Liver (tissue), 9 donors: ENCODE data around the gene SLC36A4. TPM values are rescaled to one million over a fixed set of nuclear protein-coding genes. Genes with fewer than 3 reads are reported as not detected.

Experiments
- DNase-seq: peaks from one replicate; pipeline ENCODE4 v3.0.0-alpha.2; 2017; ENCODE audit warnings: low spot score
- H3K27ac ChIP-seq, 2 donors: one replicate each; pipeline ENCODE4 v1.7.0; 2013; ENCODE audit warnings: inconsistent platforms in 2 of 2, low read length in 2 of 2, control low read depth in 1 of 2, low read depth in 1 of 2, mild to moderate bottlenecking in 1 of 2
- H3K27me3 ChIP-seq, 4 donors: one replicate each; pipeline versions ENCODE4 v1.6.1 to v1.7.0; 2013; ENCODE audit warnings: low read length in 3 of 4, inconsistent platforms in 1 of 4, mild to moderate bottlenecking in 1 of 4, moderate library complexity in 1 of 4; ENCODE audit not compliant: control insufficient read depth in 4 of 4, insufficient read depth in 4 of 4
- H3K36me3 ChIP-seq, 4 donors: one replicate each; pipeline versions ENCODE4 v1.6.1 to v1.7.0; 2013; ENCODE audit warnings: low read length in 3 of 4, mild to moderate bottlenecking in 3 of 4, low read depth in 1 of 4, moderate library complexity in 1 of 4; ENCODE audit not compliant: control insufficient read depth in 4 of 4, insufficient read depth in 3 of 4
- H3K4me1 ChIP-seq, 4 donors: one replicate each; pipeline versions ENCODE4 v1.6.1 to v1.7.0; 2013; ENCODE audit warnings: low read length in 3 of 4, mild to moderate bottlenecking in 3 of 4, moderate library complexity in 1 of 4; ENCODE audit not compliant: control insufficient read depth in 4 of 4, insufficient read depth in 4 of 4
- H3K4me3 ChIP-seq, 3 donors: one replicate each; pipeline versions ENCODE4 v1.6.1 to v1.7.0; 2013; ENCODE audit warnings: low read length in 3 of 3, control low read depth in 1 of 3, low read depth in 1 of 3, mild to moderate bottlenecking in 1 of 3
- H3K9ac ChIP-seq, 2 donors: one replicate each; pipeline ENCODE4 v1.7.0; 2013; ENCODE audit warnings: low read length in 2 of 2, mild to moderate bottlenecking in 2 of 2, moderate library complexity in 2 of 2, control low read depth in 1 of 2, low read depth in 1 of 2
- H3K9me3 ChIP-seq, 4 donors: one replicate each; pipeline versions ENCODE4 v1.6.1 to v1.7.0; 2013; ENCODE audit warnings: low read length in 3 of 4; ENCODE audit not compliant: control insufficient read depth in 4 of 4
- ATF3 ChIP-seq: IDR thresholded peaks from 2 replicates; pipeline ENCODE4 v1.6.1; 2016; ENCODE audit warnings: antibody characterized with exemption
- CTCF ChIP-seq: fragments of 150-350 bp; IDR thresholded peaks from 2 replicates; pipeline ENCODE4 v1.5.1; 2017; ENCODE audit warnings: improper control_type of control experiment, low read depth, low read length; ENCODE audit not compliant: missing input control
- EGR1 ChIP-seq, 2 donors: IDR thresholded peaks; 2 replicates each; pipeline ENCODE4 v1.6.1; 2016 to 2018; ENCODE audit warnings: antibody characterized with exemption in 2 of 2, low read depth in 2 of 2
- FOXA2 ChIP-seq: IDR thresholded peaks from 2 replicates; pipeline ENCODE4 v1.6.1; 2016; ENCODE audit warnings: antibody characterized with exemption
- GABPA ChIP-seq, 2 donors: IDR thresholded peaks in 1 of 2; conservative IDR thresholded peaks in 1 of 2; 2 replicates each; pipeline ENCODE4 v1.6.1; 2016; ENCODE audit warnings: antibody characterized with exemption in 2 of 2, mild to moderate bottlenecking in 1 of 2, moderate library complexity in 1 of 2
- HNF4A ChIP-seq, 2 donors: conservative IDR thresholded peaks; 2 replicates each; pipeline ENCODE4 v1.6.1; 2016; ENCODE audit warnings: antibody characterized with exemption in 2 of 2, mild to moderate bottlenecking in 2 of 2
- HNF4G ChIP-seq: IDR thresholded peaks from 2 replicates; pipeline ENCODE4 v1.6.1; 2016; ENCODE audit warnings: antibody characterized with exemption
- JUND ChIP-seq, 2 donors: IDR thresholded peaks; 2 replicates each; pipeline ENCODE4 v1.6.1; 2016; ENCODE audit warnings: antibody characterized with exemption in 2 of 2
- MAX ChIP-seq: IDR thresholded peaks from 2 replicates; pipeline ENCODE4 v1.6.1; 2016; ENCODE audit warnings: antibody characterized with exemption
- NR2F2 ChIP-seq: IDR thresholded peaks from 2 replicates; pipeline ENCODE4 v1.6.1; 2016; ENCODE audit warnings: antibody characterized with exemption
- RAD21 ChIP-seq, 2 donors: IDR thresholded peaks; 2 replicates each; pipeline ENCODE4 v1.6.1; 2016; ENCODE audit warnings: antibody characterized with exemption in 2 of 2, mild to moderate bottlenecking in 2 of 2
- REST ChIP-seq: IDR thresholded peaks from 2 replicates; pipeline ENCODE4 v1.6.1; 2016; ENCODE audit warnings: antibody characterized with exemption, mild to moderate bottlenecking
- RXRA ChIP-seq, 2 donors: IDR thresholded peaks; 2 replicates each; pipeline ENCODE4 v1.6.1; 2017 to 2018; ENCODE audit warnings: antibody characterized with exemption in 2 of 2, mild to moderate bottlenecking in 1 of 2
- SP1 ChIP-seq: IDR thresholded peaks from 2 replicates; pipeline ENCODE4 v1.6.1; 2018; ENCODE audit warnings: antibody characterized with exemption, mild to moderate bottlenecking
- TAF1 ChIP-seq: conservative IDR thresholded peaks from 2 replicates; pipeline ENCODE4 v1.6.1; 2016; ENCODE audit warnings: antibody characterized with exemption, mild to moderate bottlenecking
- YY1 ChIP-seq: IDR thresholded peaks from 2 replicates; pipeline ENCODE4 v1.6.1; 2016; ENCODE audit warnings: antibody characterized with exemption, mild to moderate bottlenecking
- ZBTB33 ChIP-seq: IDR thresholded peaks from 2 replicates; pipeline ENCODE4 v1.6.1; 2016; ENCODE audit warnings: antibody characterized with exemption
- WGBS: extraction: QIAGEN DNeasy Blood & Tissue Kit; methylation state at CpG from one replicate; pipeline ENCODE4 v1.1.7; 2013; 5-methylcytosine and 5-hydroxymethylcytosine counted together
- polyA plus RNA-seq, 2 donors: library from polyadenylated mRNA; stranded (reverse) in 1 of 2; unstranded in 1 of 2; fragments of 200-250 nt in 1 of 2; fragments of >200 nt in 1 of 2; fragmentation: Nextera tagmentation in 1 of 2; extraction: Ambion mirVana in 1 of 2; gene quantifications; one replicate each; pipeline versions ENCODE4 v1.2.1 to v1.2.3, GENCODE V29; 2013 to 2015
- total RNA-seq, 2 donors: library from RNA; depleted of rRNA; stranded (reverse); fragments of >200 nt; gene quantifications; one replicate each; pipeline ENCODE4 v1.2.3, GENCODE V29; 2014
- donor health status: healthy.
- donor health status: healthy.
- donor health status: healthy.
- donor health status: healthy.
- donor health status: healthy.

Gene SLC36A4
- total and polyA plus RNA-seq, 4 donors: 6.4 to 11.7 (median 7.4) TPM

GRCh38 chr11:93155738-93156137, 42.1 kb downstream of the SLC36A4 start:
- Histone ChIP-seq H3K27ac (no peak overlapping the region), H3K9me3 (no peaks in the 10 kb centered on the region), H3K4me1 (no peaks in the 10 kb centered on the region), H3K9ac (no peak overlapping the region), H3K4me3 (no peak overlapping the region), H3K27me3 (no peaks in the 10 kb centered on the region), H3K36me3 (peaks cover 0 to 3% (median 0%) of the 10 kb centered on the region in 4 donors)
- DNase-seq: no peak
- 99% methylated on average over 3 of the region's 3 CpGs for WGBS
- TF ChIP-seq YY1: no peak
- TF ChIP-seq EGR1 (IDR thresholded peaks at IDR 0.05; ENCODE audit: low read depth in 2 of 2): no peak
- no peak for TF ChIP-seq ATF3
- TF ChIP-seq RXRA (IDR thresholded peaks at IDR 0.05): no peak
- no peak for TF ChIP-seq MAX

GRCh38 chr11:93145390-93145915, 52.3 kb downstream of the SLC36A4 start:
- WGBS: 91% methylated on average over 6 of the region's 6 CpGs
- DNase-seq: no peak
- Histone ChIP-seq H3K4me3 (no peak overlapping the region), H3K4me1 (no peaks in the 10 kb centered on the region), H3K27ac (no peak overlapping the region), H3K9me3 (no peaks in the 10 kb centered on the region), H3K9ac (no peak overlapping the region), H3K36me3 (peaks cover 0 to 2% (median 0%) of the 10 kb centered on the region in 4 donors), H3K27me3 (no peaks in the 10 kb centered on the region)
- TF ChIP-seq ATF3 (no peak), YY1 (no peak), ZBTB33 (no peak), CTCF (no peak), RXRA (IDR thresholded peaks at IDR 0.05) (no peak), FOXA2 (no peak), JUND (IDR thresholded peaks at IDR 0.05) (no peak), TAF1 (no peak), NR2F2 (no peak), GABPA (IDR thresholded peaks at IDR 0.05 in 1 of 2, conservative IDR thresholded peaks at IDR 0.05 in 1 of 2) (no peak), SP1 (no peak), RAD21 (IDR thresholded peaks at IDR 0.05) (no peak), EGR1 (IDR thresholded peaks at IDR 0.05; ENCODE audit: low read depth in 2 of 2) (no peak), HNF4A (conservative IDR thresholded peaks at IDR 0.05) (no peak), REST (no peak), HNF4G (no peak)
